WI38 (cell line): ENCODE results near the gene EEF2K.
A peak's percentile ranks its signal among the peaks of the same experiment; 100 is the strongest.

Experiments used
- H3K4me3 ChIP-seq: 2 replicates; pipeline ENCODE4 v1.5.1; 2011; ENCODE audit warnings: low read depth, mild to moderate bottlenecking, control low read depth, low read length
- CTCF ChIP-seq: IDR thresholded peaks from 2 replicates; pipeline ENCODE4 v1.5.1; 2012; ENCODE audit warnings: low read depth, mild to moderate bottlenecking, control low read depth, low read length

EEF2K gene

GRCh38 chr16:22183335-22183734 lies 22.7 kb upstream of the EEF2K start:
- TF ChIP-seq CTCF = no peak
- H3K4me3 ChIP-seq = no peak overlapping the region

- TF ChIP-seq CTCF = 0 out of 2 replicates have a peak, but pooled peaks have one; percentile 25
These were observed 22.0 kb upstream of the EEF2K start for GRCh38 chr16:22183901-22184614.

GRCh38 chr16:22184615-22184968 lies 21.5 kb upstream of the EEF2K start:
- TF ChIP-seq CTCF = no peak
- H3K4me3 ChIP-seq = no peak overlapping the region

More at GRCh38 chr16:22183901-22184614, 22.0 kb upstream of the EEF2K start:
- no peak overlapping the region for H3K4me3 ChIP-seq

GRCh38 chr16:22186517-22186916 lies 19.6 kb upstream of the EEF2K start:
- H3K4me3 ChIP-seq = no peak overlapping the region
- 0 out of 2 replicates have a peak, but pooled peaks have one; percentile 5 for TF ChIP-seq CTCF

GRCh38 chr16:22188267-22188594 lies 17.8 kb upstream of the EEF2K start:
- H3K4me3 ChIP-seq = no peak overlapping the region
- no peak for TF ChIP-seq CTCF

GRCh38 chr16:22188595-22189442 lies 17.3 kb upstream of the EEF2K start:
- H3K4me3 ChIP-seq = no peak overlapping the region
- peak; percentile 85 for TF ChIP-seq CTCF

- no peak for TF ChIP-seq CTCF
- H3K4me3 ChIP-seq = peak overlapping the region; percentile 59
These were observed 16.5 kb upstream of the EEF2K start for GRCh38 chr16:22189473-22190080.
